H1 (cell line): ENCODE data around the gene SPTBN1. TPM values are rescaled to one million over a fixed set of nuclear protein-coding genes. Genes with fewer than 3 reads are reported as not detected.

Experiments used
- ASH2L ChIP-seq: fragments of 200-600, 300-600 bp; sonication (generic); IDR thresholded peaks from one replicate; pipeline ENCODE4 v1.7.1; 2017; ENCODE audit warnings: low read length
- BCL11A ChIP-seq, 2 experiments: IDR thresholded peaks; one replicate each; pipeline ENCODE4 v1.6.1; 2011; ENCODE audit warnings: low read depth in 2 of 2, low read length in 2 of 2, mild to moderate bottlenecking in 2 of 2
- CHD2 ChIP-seq: IDR thresholded peaks from 2 replicates; pipeline ENCODE4 v1.6.1; 2012; ENCODE audit warnings: low read length, improper control_type of control experiment
- CREB1 ChIP-seq: IDR thresholded peaks from 2 replicates; pipeline ENCODE4 v1.6.1; 2012; ENCODE audit warnings: inconsistent platforms
- E2F6 ChIP-seq: IDR thresholded peaks from 2 replicates; pipeline ENCODE4 v1.6.1; 2012; ENCODE audit warnings: inconsistent platforms
- EGR1 ChIP-seq: IDR thresholded peaks from 2 replicates; pipeline ENCODE4 v1.6.1; 2011; ENCODE audit warnings: low read depth, low read length, borderline replicate concordance
- HDAC2 ChIP-seq, 2 experiments: fragments of 300-600 bp in 1 of 2; sonication (generic) in 1 of 2; IDR thresholded peaks; 2 replicates each; pipeline ENCODE4 v1.6.1; 2011 to 2012; ENCODE audit warnings: low read depth in 2 of 2, low read length in 2 of 2, mild to moderate bottlenecking in 2 of 2, moderate library complexity in 2 of 2, borderline replicate concordance in 1 of 2, inconsistent platforms in 1 of 2
- MAX ChIP-seq: IDR thresholded peaks from 2 replicates; pipeline ENCODE4 v1.6.1; 2012; ENCODE audit warnings: inconsistent platforms
- NRF1 ChIP-seq: IDR thresholded peaks from 2 replicates; pipeline ENCODE4 v1.6.1; 2011; ENCODE audit warnings: mild to moderate bottlenecking, low read depth, low read length, improper control_type of control experiment
- POLR2A ChIP-seq, 2 experiments: IDR thresholded peaks; 1 replicate in 1 of 2; 2 replicates in 1 of 2; pipeline ENCODE4 v1.6.1; 2011; ENCODE audit warnings: low read depth in 2 of 2, low read length in 2 of 2, mild to moderate bottlenecking in 2 of 2; ENCODE audit errors: control extremely low read depth in 1 of 2
- POLR2AphosphoS5 ChIP-seq: IDR thresholded peaks from 2 replicates; pipeline ENCODE4 v1.6.1; 2011; ENCODE audit warnings: low read depth, low read length
- RXRA ChIP-seq: IDR thresholded peaks from 2 replicates; pipeline ENCODE4 v1.6.1; 2011; ENCODE audit warnings: low read depth, mild to moderate bottlenecking, low read length, moderate library complexity; ENCODE audit not compliant: insufficient read depth
- SAP30 ChIP-seq: fragments of 300-600 bp; sonication (generic); IDR thresholded peaks from 2 replicates; pipeline ENCODE4 v1.7.1; 2012; ENCODE audit warnings: low read length, moderate library complexity, mild to moderate bottlenecking, inconsistent platforms; ENCODE audit not compliant: insufficient read depth, insufficient replicate concordance
- SIN3A ChIP-seq, 2 experiments: IDR thresholded peaks in 1 of 2; conservative IDR thresholded peaks in 1 of 2; 2 replicates each; pipeline ENCODE4 v1.6.1; 2011 to 2012; ENCODE audit warnings: low read length in 2 of 2, improper control_type of control experiment in 1 of 2, low read depth in 1 of 2, mild to moderate bottlenecking in 1 of 2
- SP1 ChIP-seq: IDR thresholded peaks from 2 replicates; pipeline ENCODE4 v1.6.1; 2011; ENCODE audit warnings: low read depth, low read length
- polyA plus RNA-seq, 7 experiments: library from polyadenylated mRNA; depleted of rRNA in 3 of 7; stranded (reverse) in 5 of 7; unstranded in 2 of 7; fragments of >200 nt in 5 of 7; fragments of 200-250 nt in 2 of 7; gene quantifications; 1 replicate in 5 of 7; 2 replicates in 1 of 7; 4 replicates in 1 of 7; pipeline versions ENCODE4 v1.2.1 to v1.2.3, GENCODE V29; 2011 to 2013; ENCODE audit warnings: missing spikeins in 2 of 7, mixed read lengths in 2 of 7
- total RNA-seq: library from RNA; stranded (reverse); fragmentation: NEBNext Ultra II Directional; extraction: Animal tissue kit (Norgen Biotek cat#: 25700); gene quantifications from 2 replicates; pipeline ENCODE4 v1.2.1, GENCODE V29; 2021

The SPTBN1 gene
- total and polyA plus RNA-seq, 2 of the 8 experiments (the other 6 are each of a cell fraction or from before 2014, with no cell fraction given), result 31.8 to 180 TPM

GRCh38 chr2:54455563-54456361, at the start of gene SPTBN1 (continued):
- TF ChIP-seq E2F6 (peak; percentile 43; the same call in 1 of the 2 replicates), CHD2 (no peak), HDAC2 (IDR thresholded peaks at IDR 0.05; ENCODE audit: borderline replicate concordance in 1 of 2, low read depth in 2 of 2, low read length in 2 of 2) (peak in 1 of 2 experiments; percentile 73; a peak in 1 of 4 replicates), ASH2L (peak; percentile 86), BCL11A (IDR thresholded peaks at IDR 0.05; ENCODE audit: low read depth in 2 of 2, low read length in 2 of 2) (no peak), SP1 (no peak), MAX (peak; percentile 74), SIN3A (conservative IDR thresholded peaks at IDR 0.05 in 1 of 2, IDR thresholded peaks at IDR 0.05 in 1 of 2; ENCODE audit: low read depth in 1 of 2, low read length in 2 of 2) (peak in 1 of 2 experiments; percentile 23; a peak in 1 of 4 replicates), NRF1 (no peak; the same call in 1 of the 2 replicates), RXRA (no peak), POLR2A (IDR thresholded peaks at IDR 0.05; ENCODE audit: control extremely low read depth in 1 of 2, low read depth in 2 of 2, low read length in 2 of 2) (peak in 1 of 2 experiments; percentile 40; a peak in 1 of 3 replicates), EGR1 (0 out of 2 replicates have a peak, but pooled peaks have one; percentile 49), POLR2AphosphoS5 (0 out of 2 replicates have a peak, but pooled peaks have one; percentile 46), CREB1 (0 out of 2 replicates have a peak, but pooled peaks have one; percentile 29), SAP30 (no peak)
